NCI-H345 treated with DMSO at 0.1 percent for 48 hours (cell line): ENCODE results near the gene UNC119B.
"Not testable (repeated sequence)": the region's sequence is repeated elsewhere in the genome, so short reads cannot be mapped to it uniquely, and the experiment has no call there.

Experiments used
- DNase-seq: peaks from one replicate; lab custom pipeline; 2025; ENCODE audit not compliant: unreplicated experiment; lab: John Stamatoyannopoulos, UW

UNC119B gene

GRCh38 chr12:120718055-120718454 is 7.8 kb downstream of the UNC119B start:
- DNase-seq: no peak

- DNase-seq: no peak
These were observed 8.8 kb downstream of the UNC119B start for GRCh38 chr12:120719072-120719471.

DNA sequence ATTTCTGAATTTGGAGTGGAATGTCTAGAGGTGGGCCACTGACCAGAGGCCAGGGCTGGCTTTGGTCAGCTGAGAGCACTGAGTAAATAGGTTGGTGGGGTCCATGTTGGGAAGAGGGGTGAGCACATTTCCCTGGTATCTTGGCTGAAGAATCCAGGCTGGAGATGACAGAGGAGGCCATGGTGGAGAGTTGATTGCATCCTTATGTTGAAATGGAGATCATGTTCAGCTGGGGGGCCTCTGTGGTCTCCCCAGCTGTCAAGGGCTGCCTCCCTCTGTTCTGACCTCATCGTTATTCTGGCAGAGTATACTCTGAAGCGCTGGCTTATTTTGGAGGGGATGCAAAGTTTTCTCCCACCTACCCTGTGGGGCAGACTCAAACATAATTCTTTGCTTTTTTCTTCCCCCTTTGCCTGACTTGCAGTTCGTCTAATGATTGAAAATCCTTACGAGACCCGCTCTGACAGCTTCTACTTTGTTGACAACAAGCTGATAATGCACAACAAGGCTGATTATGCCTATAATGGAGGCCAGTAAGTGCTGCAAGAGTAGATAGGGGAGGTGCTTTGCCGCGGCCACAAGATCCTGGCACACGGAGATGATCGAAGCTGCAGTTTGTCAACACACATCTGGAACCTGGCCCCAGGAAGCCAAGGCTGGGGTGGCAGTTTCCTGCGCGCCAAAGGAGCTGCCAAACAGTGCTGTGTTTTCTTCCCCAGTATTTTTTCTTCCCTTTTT is 9.4 kb downstream of the UNC119B start:
- DNase-seq: no peak

GRCh38 chr12:120720234-120720986 is 10.2 kb downstream of the UNC119B start:
- no peak for DNase-seq

- DNase-seq: no peak
These were observed 10.9 kb downstream of the UNC119B start for GRCh38 chr12:120720987-120721801.

GRCh38 chr12:120721866-120722265 is 11.6 kb downstream of the UNC119B start:
- no peak for DNase-seq

DNA sequence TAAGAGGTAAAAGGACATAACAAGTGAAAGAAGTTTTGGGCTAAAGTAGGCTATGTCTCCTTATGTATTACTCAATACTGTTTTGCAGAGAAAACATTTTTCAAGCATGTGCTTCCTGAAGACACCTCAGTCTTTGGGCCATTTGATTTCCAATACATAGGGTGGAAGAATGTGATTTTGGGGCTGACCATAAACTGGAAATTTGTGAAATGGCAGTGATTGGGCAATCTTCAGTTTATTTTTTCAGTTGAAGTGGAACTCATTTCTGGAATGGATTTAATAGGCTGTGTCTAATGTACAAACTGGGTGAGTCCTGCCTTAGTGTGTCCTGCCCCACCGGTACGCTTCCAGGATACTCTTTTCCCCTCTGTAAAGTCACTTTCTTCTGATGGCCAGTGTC is 12.5 kb downstream of the UNC119B start:
- no peak for DNase-seq

DNA sequence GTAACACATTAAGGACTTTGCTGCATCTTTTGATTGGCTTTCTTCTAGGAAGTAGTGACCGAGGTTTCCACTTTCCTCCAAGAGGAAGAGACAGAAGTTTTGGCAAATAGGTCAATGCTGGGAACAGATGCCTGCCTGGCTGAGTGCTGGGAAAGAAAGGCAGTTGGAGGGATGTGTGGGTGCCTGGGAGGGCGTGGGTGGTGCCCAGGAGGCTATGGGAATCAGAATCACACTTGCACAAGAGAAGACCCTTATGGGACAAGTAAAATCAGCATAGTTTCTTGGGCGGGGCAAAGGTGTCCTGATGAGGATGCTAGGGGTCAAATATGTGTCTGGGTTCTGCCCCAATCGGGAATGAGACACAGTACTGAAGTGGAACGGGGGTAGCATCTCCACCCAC is 14.5 kb downstream of the UNC119B start:
- no peak for DNase-seq

GRCh38 chr12:120725151-120725658 is 14.9 kb downstream of the UNC119B start:
- DNase-seq: no peak

DNA sequence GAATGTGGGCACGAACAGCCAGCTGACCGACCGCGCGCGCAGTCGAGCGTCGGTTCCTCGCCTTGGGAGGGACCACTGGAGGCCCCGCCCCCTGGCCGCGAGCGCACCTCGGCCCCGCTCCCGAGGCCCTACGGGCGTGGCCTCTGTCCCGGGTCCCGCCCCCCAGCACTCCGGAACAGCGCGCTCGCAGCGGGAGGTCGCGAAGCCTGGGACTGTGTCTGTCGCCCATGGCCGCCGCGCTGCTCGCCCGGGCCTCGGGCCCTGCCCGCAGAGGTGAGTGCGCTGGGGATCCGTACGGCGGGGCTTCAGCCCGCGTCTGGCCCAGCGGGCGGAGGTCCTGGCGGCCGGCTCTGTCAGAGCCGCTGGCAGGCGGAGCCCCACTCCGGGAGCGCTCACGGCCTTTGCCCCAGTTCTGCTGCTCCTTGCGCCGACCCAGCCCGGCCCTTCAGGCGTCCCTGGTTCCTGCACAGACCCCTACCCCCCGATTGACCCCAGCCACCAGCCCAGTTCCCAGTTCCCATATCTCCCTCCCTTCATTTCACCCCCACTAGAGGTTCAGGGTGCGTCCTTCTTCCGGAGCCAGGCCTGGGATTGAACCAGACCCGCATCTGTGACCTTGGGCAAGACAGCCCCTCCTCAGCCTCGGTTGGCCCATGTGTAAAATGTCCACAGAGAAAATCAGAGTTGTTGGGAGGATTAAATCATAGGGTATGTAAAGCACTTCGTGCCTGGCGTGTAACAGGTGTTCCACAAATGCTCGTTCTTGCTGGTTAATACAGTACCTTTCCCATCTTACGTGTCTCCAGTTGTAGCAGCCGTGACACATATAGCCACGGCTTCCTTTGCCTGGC is 15.6 kb downstream of the UNC119B start, which contains the start of gene ACADS:
Gene ACADS, plus strand, starts transcription at position 168 of the 851 bp plus-strand sequence. Its CDS starts 60 bp downstream, at position 228.
- DNase-seq: peak; percentile 82

- no peak for DNase-seq
These were observed 16.2 kb downstream of the UNC119B start for GRCh38 chr12:120726510-120726793.

DNA sequence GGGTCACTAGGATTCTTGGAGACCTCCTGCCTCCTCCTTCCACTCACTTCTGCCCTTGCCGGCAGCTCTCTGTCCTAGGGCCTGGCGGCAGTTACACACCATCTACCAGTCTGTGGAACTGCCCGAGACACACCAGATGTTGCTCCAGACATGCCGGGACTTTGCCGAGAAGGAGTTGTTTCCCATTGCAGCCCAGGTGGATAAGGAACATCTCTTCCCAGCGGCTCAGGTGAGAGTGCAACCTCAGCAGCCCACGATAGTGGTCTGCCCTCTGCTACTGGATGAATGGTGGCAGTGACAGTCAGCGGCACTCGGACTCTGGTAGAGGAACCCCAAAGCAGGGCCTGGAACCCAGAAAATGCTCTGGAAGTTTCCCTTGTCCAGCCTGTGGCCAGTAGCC is 16.7 kb downstream of the UNC119B start:
- no peak for DNase-seq

- not testable (repeated sequence) for DNase-seq
These were observed 21.9 kb downstream of the UNC119B start for GRCh38 chr12:120732198-120732597.

GRCh38 chr12:120733574-120733973 is 23.3 kb downstream of the UNC119B start:
- no peak for DNase-seq

DNA sequence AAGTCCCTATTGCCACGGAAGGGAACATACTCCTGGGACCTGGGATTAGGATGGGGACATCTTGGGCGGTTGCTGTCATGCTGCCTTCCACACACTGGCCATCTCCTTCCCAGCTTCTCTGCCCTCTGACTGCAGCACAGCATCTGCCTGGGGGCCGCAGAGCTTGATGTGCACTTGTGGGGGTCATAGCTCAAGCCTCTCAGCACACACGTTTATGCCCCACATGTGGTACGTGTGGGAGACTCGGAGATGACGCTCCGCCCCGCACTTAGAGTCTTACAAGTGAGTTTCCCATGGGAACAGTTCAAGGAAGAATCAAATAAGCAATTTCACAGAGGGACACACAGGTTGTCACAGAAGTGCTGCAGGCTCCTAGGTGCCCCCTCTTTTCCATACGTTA is 24.0 kb downstream of the UNC119B start:
- DNase-seq: no peak

DNA sequence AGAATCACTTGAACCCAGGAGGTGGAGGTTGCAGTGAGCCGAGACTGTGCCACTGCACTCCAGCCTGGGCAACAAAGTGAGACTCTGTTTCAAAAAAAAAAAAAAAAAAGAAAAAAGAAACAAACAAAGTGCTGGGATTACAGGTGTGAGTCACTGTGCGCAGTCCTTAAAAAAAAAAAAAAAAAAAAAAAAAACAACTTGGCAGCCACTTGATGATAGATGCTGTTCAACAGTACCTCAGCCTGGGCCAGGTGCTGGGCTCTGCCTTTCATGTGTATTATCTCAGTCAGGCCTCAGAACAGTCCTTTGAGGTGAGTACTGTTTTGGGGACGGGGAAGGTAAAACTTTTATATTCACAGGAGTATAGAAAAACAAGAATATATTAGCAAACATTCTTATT is 24.9 kb downstream of the UNC119B start:
- DNase-seq: no peak

DNA sequence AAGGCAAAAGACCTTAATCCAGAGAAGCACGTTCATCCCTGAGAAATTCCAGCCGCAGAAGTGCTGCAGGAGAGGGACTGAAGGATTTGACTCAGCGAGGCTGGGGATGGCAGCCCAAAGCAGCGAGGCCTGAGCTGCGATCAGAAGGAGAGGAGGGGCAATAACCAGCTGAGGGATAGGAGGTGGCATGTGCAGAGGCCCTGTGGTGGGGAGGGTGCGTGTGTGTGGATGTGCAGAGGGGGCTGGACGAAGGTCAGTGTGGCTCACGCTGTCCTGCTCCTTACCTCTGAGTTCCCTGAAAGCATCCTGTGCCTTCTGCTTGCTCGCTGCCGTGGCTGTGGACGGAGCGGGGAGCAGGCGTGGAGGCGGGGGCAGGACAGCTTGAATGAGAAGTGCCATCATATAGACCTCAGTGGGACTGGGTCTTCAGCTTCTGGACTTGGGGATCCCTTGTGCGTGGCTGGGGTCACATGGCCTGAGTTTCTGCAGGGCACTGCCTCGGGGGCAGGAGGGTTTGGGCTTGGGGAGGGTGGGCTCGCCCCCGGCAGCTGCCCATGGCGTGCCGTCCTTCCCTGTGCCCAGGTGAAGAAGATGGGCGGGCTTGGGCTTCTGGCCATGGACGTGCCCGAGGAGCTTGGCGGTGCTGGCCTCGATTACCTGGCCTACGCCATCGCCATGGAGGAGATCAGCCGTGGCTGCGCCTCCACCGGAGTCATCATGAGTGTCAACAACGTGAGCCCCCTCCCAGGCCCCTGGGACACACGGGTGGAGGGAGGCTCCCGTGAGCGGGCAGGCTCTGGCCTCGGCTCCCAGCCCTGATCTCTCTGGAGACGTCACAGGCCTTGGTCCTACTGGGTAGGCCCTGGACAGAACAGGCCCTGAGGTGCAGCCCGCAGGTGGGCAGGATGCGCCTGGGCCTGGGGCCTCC is 26.4 kb downstream of the UNC119B start:
- DNase-seq: no peak

GRCh38 chr12:120737557-120738251 is 27.4 kb downstream of the UNC119B start:
- DNase-seq: no peak
